GM13977 (cell line): ENCODE measurements around the gene FUBP3.
A peak's percentile ranks its signal among the peaks of the same experiment; 100 is the strongest.

Source experiments
- DNase-seq: peaks from one replicate; pipeline ENCODE4 v3.0.0; 2012; ENCODE audit warnings: low spot score
- in situ Hi-C: fragments of 300-500 bp; cut with MboI; formaldehyde crosslinking; loops from one replicate; pipeline ENCODE4 v1.12.0; 2022; ENCODE audit warnings: low sequenced_read_pairs, low pct_unique_long_range_greater_than_20kb, mixed read lengths, inconsistent platforms; ENCODE audit not compliant: unreplicated experiment
- TF ChIP-seq, protein P1 (sequence below): IDR thresholded peaks from 2 replicates; pipeline ENCODE4 v1.5.1; 2012; ENCODE audit warnings: mild to moderate bottlenecking, control low read depth; ENCODE audit not compliant: insufficient read depth; ENCODE audit errors: extremely low read depth, missing control alignments

Gene FUBP3

DNA sequence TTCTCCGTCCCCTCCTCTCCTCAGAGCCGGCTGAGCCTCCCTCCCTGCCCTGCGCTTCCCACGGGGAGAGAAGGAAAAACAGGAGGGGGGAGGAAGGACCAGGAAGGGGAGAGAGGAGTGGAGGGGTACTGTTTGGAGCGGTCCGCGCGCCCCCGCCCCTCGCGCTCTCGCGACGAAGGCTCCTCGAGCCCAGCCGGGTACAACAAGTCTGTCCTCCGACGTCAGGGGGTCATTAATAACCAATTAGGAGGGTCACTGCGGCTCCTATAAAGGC is 84.5 kb downstream of the FUBP3 start:
- in situ Hi-C loops = no loop called here
- no peak for DNase-seq
- TF ChIP-seq, protein P1, sequence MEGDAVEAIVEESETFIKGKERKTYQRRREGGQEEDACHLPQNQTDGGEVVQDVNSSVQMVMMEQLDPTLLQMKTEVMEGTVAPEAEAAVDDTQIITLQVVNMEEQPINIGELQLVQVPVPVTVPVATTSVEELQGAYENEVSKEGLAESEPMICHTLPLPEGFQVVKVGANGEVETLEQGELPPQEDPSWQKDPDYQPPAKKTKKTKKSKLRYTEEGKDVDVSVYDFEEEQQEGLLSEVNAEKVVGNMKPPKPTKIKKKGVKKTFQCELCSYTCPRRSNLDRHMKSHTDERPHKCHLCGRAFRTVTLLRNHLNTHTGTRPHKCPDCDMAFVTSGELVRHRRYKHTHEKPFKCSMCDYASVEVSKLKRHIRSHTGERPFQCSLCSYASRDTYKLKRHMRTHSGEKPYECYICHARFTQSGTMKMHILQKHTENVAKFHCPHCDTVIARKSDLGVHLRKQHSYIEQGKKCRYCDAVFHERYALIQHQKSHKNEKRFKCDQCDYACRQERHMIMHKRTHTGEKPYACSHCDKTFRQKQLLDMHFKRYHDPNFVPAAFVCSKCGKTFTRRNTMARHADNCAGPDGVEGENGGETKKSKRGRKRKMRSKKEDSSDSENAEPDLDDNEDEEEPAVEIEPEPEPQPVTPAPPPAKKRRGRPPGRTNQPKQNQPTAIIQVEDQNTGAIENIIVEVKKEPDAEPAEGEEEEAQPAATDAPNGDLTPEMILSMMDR = no peak

DNA sequence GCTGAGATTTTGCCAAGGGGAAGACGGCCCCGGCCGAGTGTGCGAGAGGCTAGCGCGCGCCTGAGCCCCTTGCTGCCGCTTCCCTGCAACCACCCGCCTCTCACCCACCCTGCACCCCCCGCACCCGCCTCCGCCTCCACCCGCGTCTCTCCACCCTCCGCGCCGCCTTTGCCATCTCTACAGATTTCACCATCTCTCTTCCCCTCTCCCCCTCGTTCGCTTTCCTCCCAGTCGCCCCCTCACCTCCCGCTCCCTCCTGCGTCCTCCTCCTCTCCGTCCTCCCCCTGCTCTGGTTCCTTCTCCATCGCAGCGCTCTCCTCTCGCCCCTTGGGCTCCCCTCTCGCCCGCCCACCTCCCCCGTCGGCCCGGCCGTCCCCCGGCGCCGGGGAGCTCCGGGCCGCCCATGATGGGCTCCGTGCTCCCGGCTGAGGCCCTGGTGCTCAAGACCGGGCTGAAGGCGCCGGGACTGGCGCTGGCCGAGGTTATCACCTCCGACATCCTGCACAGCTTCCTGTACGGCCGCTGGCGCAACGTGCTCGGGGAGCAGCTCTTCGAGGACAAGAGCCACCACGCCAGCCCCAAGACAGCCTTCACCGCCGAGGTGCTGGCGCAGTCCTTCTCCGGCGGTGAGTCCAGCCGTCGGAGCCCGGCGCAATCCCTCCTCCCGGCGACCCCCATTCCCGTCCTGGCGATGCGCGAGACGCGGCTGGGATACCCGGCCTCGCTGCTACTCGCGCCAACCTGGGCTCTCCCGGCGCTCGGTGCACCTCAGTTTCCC is 85.1 kb downstream of the FUBP3 start, which contains the start of gene PRDM12:
TSS of gene PRDM12 (plus strand) at position 344 of the 778 bp plus-strand sequence. CDS start at position 404, 60 bp downstream.
- in situ Hi-C loops = no loop called here
- TF ChIP-seq, protein P1 = no peak
- peak; percentile 57 for DNase-seq

DNA sequence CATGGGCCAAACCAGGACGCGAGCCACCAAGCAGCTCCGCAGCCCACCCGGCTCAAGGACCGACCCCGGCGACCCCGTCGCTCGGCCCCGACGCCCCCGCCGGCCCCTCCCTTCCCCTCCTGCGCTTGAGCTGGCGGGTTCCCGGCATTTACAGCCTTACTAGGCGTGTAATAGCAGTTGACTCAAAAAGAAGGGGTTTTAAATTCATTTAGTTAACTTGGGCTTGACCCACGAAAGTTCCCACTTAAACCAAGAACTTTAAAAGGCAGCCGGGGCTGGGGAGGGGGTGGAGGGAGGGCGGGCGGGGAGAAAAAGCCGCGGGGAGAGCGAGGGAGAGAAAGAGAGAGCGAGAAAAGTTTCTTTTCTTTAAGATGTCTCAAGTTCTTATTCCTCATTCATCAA is 85.7 kb downstream of the FUBP3 start:
- DNase-seq = no peak
- in situ Hi-C loops = no loop called here
- TF ChIP-seq, protein P1 = no peak

DNA sequence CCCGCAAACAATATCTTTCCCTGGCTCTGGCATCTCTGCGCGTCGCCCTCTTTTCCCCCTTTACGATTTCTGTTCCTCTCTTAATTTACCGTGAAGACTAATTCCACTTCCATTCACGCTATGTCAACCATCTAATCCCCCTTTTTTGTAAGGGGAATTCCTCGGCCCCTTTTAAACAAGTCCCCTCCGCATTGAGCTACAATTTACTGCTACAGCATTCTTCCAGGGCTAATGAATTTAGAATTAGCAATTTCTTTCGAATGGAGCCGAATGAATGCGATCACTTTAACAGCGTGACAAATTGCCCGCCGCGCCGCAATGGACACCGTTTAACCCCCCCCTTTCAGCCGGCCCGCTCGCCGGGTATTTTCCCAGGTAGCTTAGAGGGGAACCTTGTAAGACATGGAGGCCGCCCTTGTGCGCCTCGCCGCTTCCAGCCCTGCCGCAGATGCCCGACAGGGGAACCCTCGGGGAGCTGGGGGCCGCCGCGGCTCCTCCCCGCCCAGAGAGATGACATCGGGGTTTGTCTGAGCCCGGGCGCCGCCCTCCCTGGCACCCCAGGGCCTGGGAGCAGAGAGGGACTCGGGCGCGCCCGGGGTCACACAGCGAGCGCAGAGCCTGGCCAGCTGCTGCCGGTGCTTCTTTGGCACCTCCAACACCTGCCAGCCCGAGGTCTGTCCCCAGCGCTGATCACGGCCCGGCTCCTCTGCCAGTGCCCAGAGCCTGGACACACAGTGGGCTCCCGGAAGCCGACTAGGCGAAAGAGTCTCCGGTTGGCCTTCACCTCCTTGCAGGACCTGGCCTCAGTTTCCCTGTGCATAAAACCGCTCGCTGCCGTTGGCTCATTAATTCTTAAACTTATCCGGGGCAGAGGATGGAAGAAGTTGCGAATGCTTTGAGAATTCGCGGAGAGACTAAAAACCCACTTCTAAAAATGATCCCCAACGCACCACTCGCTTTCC is 86.3 kb downstream of the FUBP3 start:
- TF ChIP-seq, protein P1 = no peak
- in situ Hi-C loops = no loop called here
- DNase-seq = peak; percentile 55

DNA sequence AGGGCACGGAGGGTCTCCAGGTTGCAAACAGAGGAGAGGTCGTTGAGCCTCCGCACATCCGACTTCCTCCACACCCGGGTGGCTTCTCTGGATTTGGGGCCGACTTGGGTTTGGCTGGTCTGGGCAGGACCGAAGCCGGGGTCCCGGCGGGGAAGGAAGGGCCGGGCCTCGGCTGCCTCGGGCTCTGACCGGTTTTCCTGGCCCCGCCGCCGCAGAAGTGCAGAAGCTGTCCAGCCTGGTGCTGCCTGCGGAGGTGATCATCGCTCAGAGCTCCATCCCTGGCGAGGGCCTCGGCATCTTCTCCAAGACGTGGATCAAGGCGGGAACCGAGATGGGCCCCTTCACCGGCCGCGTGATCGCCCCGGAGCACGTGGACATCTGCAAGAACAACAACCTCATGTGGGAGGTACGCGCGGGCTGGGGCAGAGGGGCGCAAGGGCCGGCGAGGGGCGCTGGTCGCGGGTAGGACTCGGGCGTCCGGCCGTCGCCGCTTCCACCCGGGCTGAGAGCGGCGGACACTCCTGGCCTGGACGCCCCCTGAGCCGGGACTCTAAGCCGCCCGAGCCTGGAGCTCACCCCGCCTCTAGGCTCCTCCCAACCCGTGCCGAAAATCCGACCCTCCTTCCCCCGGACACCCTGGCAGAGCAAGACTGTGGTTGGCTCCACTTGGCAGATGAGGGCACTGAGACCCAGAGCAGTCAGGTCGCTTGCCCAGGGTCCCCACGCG is 87.2 kb downstream of the FUBP3 start:
- in situ Hi-C loops = no loop called here
- TF ChIP-seq, protein P1 = no peak
- DNase-seq = no peak

DNA sequence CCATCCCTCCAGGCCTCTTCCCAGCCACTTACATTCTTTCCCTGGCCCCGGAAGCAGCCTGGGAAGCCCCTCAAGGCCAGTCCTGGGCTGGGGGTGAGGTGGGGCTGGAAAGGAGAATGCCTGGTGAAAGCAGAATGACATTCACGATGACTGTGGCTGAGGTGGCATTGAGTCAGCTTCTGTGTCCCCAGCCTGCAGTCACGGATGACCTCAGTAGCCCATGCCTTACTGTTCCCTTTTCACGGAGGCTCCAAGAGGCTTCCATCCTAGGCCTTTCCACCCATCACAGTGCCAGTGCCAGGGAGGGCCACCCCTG is 87.7 kb downstream of the FUBP3 start:
- TF ChIP-seq, protein P1 = no peak
- DNase-seq = no peak
- in situ Hi-C loops = no loop called here
